ENCODE measurements around the gene SIRT5.
A peak's percentile ranks its signal among the peaks of the same experiment; 100 is the strongest.

DNA sequence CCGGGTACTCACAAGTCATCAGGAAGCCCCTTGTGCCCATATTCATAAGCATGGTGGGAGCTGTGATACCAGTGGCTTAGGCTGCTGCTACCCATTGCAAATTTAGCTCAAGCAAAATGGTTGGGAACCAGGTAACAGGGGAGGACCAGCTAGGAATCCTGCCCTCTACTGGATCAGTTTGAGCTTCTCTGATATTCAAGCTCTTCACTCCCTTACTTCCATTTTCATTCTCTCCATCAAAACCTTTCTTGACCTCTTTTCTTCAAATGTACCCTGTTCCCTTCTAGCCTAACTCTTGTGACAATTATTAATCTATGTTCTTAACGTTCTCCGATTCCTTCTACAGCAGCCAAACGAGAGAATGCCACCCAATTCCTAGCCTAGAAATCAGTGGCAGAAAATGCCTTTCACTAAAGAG is 50.5 kb downstream of the SIRT5 start:
- no peak for TF ChIP-seq EZH2 (IDR thresholded peaks at IDR 0.05)
- peak; percentile 1; the same call in 1 of the 2 replicates for TF ChIP-seq POLR2AphosphoS5 (IDR thresholded peaks at IDR 0.05; ENCODE audit: borderline replicate concordance, low read depth, low read length)

All from SK-N-MC (cell line).